K562 (cell line): Measurements from ENCODE around the gene IL10RB. TPM values are rescaled to one million over a fixed set of nuclear protein-coding genes. Genes with fewer than 3 reads are reported as not detected.
A peak's percentile ranks its signal among the peaks of the same experiment; 100 is the strongest.

Experiments used
- BRD9 ChIP-seq: fragments of 450-650 bp; IDR thresholded peaks from 2 replicates; pipeline ENCODE4 v1.6.1; 2018; ENCODE audit warnings: low read depth; ENCODE audit not compliant: partially characterized antibody
- CREB1 ChIP-seq, 2 experiments: sonication (generic) in 1 of 2; formaldehyde crosslinking in 1 of 2; IDR thresholded peaks; 2 replicates each; pipeline versions ENCODE4 v1.6.1 to v1.8.0; 2012 to 2022; ENCODE audit warnings: inconsistent platforms in 1 of 2, mild to moderate bottlenecking in 1 of 2, missing genetic modification reagents in 1 of 2, moderate library complexity in 1 of 2
- E4F1 ChIP-seq: fragments of 250-450 bp; sonication (Bioruptor Pico); IDR thresholded peaks from 2 replicates; pipeline ENCODE4 v1.5.0; 2021; ENCODE audit warnings: mild to moderate bottlenecking, borderline replicate concordance
- GABPA ChIP-seq: fragments of 200-800 bp; sonication (Bioruptor generic); conservative IDR thresholded peaks from 2 replicates; pipeline ENCODE4 v1.6.1; 2016; ENCODE audit warnings: low read depth, missing genetic modification characterization, missing compliant biosample characterization
- MXI1 ChIP-seq: IDR thresholded peaks from 2 replicates; pipeline ENCODE4 v1.6.1; 2011; ENCODE audit warnings: low read depth, mild to moderate bottlenecking, improper control_type of control experiment, low read length
- NR0B1 ChIP-seq: fragments of 450-650 bp; IDR thresholded peaks from one replicate; pipeline ENCODE4 v1.6.1; 2018; ENCODE audit warnings: mild to moderate bottlenecking, moderate library complexity; ENCODE audit not compliant: partially characterized antibody
- NR2C1 ChIP-seq, 2 experiments: fragments of 450-650 bp; IDR thresholded peaks; 2 replicates each; pipeline ENCODE4 v1.6.1; 2017; ENCODE audit warnings: mild to moderate bottlenecking in 2 of 2, antibody characterized with exemption in 1 of 2, inconsistent platforms in 1 of 2, missing compliant biosample characterization in 1 of 2, missing genetic modification characterization in 1 of 2
- RBM39 ChIP-seq: fragments of 200-400 bp; formaldehyde crosslinking; optimal IDR thresholded peaks from 2 replicates; pipeline ENCODE3; 2018; ENCODE audit warnings: low read depth, low read length
- SMC3 ChIP-seq: conservative IDR thresholded peaks from 2 replicates; pipeline ENCODE4 v1.6.1; 2011; ENCODE audit warnings: low read depth, low read length, improper control_type of control experiment; ENCODE audit not compliant: insufficient read depth
- ZBTB11 ChIP-seq, 3 experiments: fragments of 200-800 bp in 1 of 3; fragments of 250-450 bp in 1 of 3; fragments of 450-650 bp in 1 of 3; sonication (Bioruptor Pico) in 1 of 3; sonication (Bioruptor generic) in 1 of 3; formaldehyde crosslinking in 1 of 3; IDR thresholded peaks; 2 replicates each; pipeline versions ENCODE4 v1.6.1 to v1.8.0; 2016 to 2022; ENCODE audit warnings: mild to moderate bottlenecking in 2 of 3, missing genetic modification characterization in 2 of 3, missing compliant biosample characterization in 1 of 3, moderate library complexity in 1 of 3
- ZNF280B ChIP-seq: fragments of 250-450 bp; sonication (Bioruptor Pico); IDR thresholded peaks from 2 replicates; pipeline ENCODE4 v1.5.1; 2021; ENCODE audit warnings: mild to moderate bottlenecking
- polyA plus RNA-seq, 8 experiments: library from polyadenylated mRNA; depleted of rRNA in 4 of 8; stranded (reverse) in 5 of 8; unstranded in 3 of 8; fragments of >200 nt; fragmentation: Nextera tagmentation in 2 of 8; fragmentation: Illumina TruSeq in 1 of 8; extraction: Ambion mirVana in 2 of 8; extraction: Trizol in 1 of 8; gene quantifications; 2 replicates each; pipeline versions ENCODE4 v1.2.1 to v1.2.3, GENCODE V29; 2011 to 2014; ENCODE audit warnings: inconsistent platforms in 1 of 8, missing spikeins in 1 of 8
- total RNA-seq, 7 experiments: library from RNA; depleted of rRNA in 6 of 7; stranded (reverse); fragments of >200 nt in 6 of 7; fragmentation: Illumina TruSeq in 2 of 7; extraction: Trizol in 2 of 7; gene quantifications; 2 replicates each; pipeline versions ENCODE4 v1.2.1 to v1.2.3, GENCODE V29; 2011 to 2021; ENCODE audit warnings: low replicate concordance in 1 of 7

IL10RB gene
- total and polyA plus RNA-seq, 9 of the 15 experiments (the other 6 are each of a cell fraction or from before 2014, with no cell fraction given) = 10.9 to 33.8 (median 23.0) TPM

GRCh38 chr21:33324291-33325221 is 58.4 kb downstream of the IL10RB start, which contains the start of gene IFNAR1 (continued):
- TF ChIP-seq ZBTB11 (CRISPR knock-in tag; IDR thresholded peaks at IDR 0.05) = peak in 2 of 3 experiments; percentile 24 to 75; a peak in 2 of 6 replicates
- TF ChIP-seq BRD9 = peak; percentile 73
- TF ChIP-seq SMC3 = peak; percentile 14; the same call in 1 of the 2 replicates
- no peak for TF ChIP-seq NR0B1
- TF ChIP-seq CREB1 (IDR thresholded peaks at IDR 0.05) = no peak; the same call in 1 of the 2 replicates
- peak; percentile 79 for TF ChIP-seq CREB1 (CRISPR knock-in tag; IDR thresholded peaks at IDR 0.05)
- TF ChIP-seq RBM39 = no peak
- no peak for TF ChIP-seq NR2C1 (IDR thresholded peaks at IDR 0.05)
- TF ChIP-seq NR2C1 (tag; IDR thresholded peaks at IDR 0.05) = peak; percentile 48
- peak; percentile 55 for TF ChIP-seq GABPA (tag)
- no peak for TF ChIP-seq ZNF280B (CRISPR knock-in tag)
- TF ChIP-seq E4F1 = peak; percentile 66
- peak; percentile 53; the same call in 1 of the 2 replicates for TF ChIP-seq MXI1
